NCI-H1092 (cell line): ENCODE measurements around the gene HOXA13.

Experiments used
- DNase-seq: peaks from one replicate; lab custom pipeline; 2025; lab: John Stamatoyannopoulos, UW

Gene HOXA13

DNA sequence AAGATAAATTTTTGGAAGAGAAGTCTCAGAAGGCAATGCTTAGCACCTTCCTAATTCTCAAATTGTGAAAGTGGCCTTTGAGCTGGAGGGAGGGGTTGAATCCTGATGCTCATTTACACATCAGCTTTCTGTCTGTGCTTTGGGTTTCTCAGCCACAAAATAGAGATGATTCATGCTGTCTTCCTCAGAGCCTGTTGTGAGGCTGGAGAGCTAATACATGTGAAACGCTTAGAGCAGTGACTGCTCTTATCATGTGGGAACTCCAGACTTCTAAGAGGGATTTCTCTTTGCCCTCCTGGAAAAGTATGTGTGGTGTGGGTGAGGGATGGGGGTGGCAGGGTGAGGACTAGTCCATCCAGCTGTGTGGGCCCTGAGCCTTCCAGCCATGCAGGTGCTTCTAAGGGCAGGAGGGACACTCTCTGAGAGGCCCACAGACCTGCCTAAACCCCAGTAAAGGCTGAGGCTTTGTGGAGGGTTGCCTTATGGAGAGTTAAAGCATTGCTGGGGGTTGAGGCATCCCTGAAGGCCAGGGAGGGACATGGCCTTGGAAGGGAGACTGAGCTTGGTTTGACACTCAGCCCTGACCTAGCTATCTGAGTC, 37.9 kb upstream of the HOXA13 start:
- DNase-seq: no peak

DNA sequence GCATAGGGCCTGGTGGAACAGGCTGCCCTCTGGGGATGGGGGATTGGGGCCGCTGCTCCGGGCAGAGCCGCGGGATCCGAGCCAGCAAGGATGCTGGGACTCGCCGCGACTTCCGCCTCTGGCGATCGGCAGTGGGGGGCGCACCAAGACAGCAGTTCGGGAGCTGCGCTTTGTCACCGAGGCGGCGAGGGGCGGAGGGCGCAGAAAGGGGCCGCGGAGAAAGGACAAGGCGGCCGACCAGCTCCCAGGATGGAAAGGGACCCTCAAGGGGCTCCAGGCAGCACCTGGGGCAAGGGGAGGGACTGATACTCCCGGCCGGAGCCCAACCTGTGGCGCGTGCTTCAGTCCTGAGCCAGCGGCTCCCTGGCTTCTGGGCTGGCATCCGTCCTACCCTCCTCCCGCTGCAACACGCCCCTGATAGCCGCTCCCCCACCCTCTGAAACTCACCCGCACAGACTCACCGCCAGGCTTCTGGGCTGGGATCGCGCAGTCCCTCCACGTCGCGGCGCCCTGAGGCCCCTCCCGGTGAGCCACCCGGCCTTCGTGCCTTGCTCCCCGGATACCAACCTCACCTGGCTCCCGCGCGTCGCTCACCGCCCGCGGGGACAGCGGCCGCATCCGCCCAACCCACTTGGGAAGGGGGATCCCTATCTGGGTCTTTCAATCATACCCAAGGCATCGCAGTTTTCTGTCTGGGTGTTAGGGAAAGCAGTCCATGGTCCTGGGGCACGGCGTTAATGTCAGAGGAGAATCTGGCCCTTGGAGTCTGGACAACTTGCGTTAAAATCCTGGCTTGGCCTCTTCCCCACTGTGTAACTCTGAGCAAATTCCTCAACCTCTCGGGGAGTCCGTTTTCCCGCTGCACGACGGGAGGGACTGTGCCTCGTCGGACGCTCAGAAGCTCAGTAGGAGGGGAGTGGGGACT, 35.8 kb upstream of the HOXA13 start:
- DNase-seq: peak; percentile 52

DNA sequence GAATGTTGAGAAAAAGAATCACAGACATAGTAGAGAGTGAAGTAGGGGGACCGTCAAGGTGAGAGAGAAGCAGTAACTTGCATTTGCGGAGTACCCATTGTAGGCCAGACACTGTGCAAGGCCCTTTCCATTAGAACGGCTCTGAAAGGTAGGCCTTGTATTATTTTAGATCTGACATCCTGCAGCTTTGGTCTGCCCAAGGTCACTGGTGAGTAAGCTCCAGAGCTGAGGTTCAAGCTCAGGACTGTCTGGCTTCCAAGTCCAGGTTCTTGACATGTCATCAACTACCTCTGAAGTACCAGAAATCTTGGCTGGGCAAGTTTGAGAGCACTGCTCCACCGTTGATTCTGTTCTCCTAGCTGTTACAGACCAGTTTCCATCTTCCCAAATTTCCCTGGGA, 29.6 kb upstream of the HOXA13 start:
- DNase-seq: no peak

DNA sequence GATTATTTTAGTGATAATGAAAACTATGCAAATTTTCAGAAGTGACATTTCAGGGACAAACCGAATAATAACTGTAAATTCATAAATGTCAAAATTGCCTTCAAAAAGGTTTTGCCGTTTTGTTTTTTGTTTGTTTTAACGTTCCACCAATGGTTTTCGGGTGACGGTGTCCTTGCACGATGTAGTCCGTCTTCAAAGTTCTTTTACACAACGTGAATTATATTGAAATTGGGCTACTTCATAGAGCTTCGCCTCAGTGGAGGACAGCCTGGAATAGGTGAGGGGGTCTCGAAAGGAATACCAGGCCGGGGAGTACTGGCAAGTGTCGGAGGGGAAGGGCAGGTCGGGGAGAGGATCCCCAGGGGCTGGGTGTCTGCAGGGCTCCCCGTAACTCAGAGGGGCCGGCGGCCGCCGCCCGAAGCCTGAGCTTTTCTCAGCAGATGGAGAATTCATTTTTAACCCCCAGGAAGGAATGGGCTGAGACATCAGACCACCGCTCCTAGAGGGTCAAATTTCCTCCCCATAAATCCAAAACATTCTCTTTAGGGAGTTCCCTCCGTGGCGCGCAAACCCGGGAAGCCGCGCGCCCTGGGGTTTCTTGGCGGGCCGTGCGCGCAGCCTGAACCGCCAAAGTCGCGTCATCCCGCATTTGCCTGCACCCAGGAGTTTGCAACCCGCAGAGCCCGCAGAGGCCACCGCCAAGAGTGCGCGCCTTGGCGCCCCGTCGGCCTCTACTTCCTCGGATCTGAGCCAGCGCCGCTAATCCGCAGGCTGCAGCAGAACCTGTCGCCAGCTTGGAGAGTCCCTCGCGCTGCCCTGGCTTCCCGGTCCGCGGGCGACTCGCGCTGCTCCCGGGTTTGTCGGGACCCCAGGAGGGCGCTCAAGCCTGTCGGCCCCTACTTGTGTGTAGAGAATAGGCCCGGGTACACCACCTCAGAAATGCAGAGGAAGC, 25.4 kb upstream of the HOXA13 start:
- DNase-seq: no peak

DNA sequence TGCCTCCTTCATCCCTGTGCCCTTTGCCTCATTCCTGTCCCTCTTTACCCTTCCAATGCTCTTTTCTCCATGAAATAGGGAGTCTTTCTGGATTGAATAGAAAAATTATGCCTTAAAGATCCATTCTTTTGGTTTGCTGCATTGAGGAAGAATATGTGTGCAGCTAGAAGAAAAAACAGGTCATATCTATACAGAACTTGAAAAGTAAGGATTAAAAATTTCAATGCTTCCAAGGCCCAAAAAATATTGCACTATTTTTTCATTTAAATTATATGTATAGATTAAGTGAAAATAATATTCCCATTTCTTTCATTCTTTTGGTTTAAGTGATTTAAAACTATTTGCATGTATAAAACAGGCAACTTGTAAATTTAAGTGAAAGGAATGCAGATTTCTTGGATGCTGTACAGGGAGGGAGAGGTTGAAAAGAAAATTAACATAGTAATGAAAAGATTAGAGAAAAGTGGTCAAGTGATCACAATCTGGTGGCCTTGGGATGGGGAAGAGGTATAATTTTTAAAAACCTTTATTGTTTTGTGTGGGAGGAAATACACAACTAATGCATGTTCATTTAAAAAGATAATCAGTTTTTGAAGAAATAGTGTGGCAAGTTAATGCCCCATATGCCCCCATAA, 24.2 kb upstream of the HOXA13 start:
- no peak for DNase-seq

DNA sequence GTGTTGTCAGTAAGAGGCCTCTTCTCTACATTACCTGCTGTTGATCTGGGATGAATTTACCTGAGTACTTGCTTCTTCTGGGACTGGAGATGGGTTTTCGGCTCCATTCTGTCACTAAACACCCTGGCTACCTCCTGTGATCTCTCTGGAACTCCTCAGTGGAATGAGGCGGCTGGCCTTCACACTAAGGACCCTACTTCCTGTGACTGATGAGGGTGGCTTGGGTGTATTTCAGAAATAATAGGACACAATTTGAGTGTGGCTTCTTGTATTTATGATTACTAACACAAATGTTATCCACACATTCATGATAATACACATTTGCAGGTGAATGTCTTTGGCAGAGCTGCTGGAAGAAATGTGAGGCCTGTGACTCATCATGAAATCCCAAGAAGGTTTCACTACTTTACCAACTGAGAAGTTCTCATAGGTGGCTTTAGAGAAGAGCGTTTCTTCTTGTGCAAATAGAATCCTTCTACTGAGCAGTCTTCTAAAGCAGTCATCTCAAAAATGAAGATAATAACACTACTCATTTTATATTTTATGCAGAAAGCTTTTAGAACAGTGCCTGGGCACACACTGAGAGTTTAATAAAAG, 21.4 kb upstream of the HOXA13 start:
- no peak for DNase-seq

DNA sequence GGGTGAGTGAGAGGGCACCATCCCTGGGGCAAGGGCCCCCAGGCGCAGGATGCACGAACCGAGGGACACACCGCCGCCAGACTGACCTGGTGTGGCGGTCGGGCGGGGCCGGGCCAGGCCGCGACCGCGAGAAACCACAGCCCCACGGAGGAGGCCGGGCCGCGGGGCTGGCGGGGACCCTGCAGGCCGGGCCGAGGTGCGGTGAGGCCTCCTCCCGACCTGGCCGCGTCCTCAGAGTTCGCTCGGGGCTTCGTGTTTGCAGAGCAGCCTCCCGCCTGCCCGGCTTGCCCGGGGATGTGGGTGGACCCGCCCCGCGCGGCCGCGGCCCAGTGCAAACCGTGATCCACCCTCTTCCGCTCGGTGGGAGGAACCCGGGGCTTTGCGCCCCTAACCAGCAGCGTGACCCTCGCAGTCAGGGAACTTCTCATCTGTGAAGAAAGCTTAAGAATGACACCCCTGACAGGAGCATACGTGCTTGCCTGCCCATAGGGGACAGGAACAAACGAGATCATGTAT, 20.6 kb upstream of the HOXA13 start:
- no peak for DNase-seq

DNA sequence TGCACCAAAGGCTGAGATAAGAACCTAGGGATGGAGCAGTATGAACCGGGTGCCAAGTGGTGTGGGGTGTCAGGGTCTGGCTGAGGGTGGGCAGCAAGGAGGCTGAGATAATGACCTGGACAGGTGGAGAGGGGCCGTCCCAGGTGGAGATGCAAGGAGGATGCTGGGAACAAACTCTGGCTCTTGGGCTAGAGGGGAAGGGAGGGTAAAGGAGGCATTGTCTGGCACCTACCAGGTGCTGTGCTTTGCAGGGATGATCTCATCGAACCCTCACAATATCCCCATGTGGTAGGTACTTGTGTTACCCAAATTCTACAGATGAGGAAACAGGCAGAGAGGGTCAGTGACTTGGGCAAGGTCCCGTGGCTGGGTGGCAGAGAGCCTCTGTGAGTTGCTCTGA, 19.9 kb upstream of the HOXA13 start:
- DNase-seq: no peak

DNA sequence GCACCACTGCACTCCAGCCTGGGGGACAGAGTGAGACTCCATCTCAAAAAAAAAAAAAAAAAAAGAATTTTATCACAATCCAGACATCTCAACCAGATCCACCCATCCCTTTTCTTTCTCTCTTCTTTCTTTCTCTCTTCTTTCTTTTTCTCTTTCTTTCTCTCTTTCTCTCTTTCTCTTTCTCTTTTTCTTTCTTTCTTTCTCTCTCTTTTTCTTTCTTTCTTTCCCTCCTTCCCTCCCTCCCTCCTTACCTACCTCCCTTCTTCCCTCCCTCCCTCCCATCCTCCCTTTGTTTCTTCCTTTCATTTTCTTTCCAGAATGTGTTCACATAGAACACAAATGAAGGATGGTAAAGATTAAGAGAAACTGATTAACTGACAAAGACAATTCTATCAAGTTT, 18.1 kb upstream of the HOXA13 start:
- DNase-seq: no peak

DNA sequence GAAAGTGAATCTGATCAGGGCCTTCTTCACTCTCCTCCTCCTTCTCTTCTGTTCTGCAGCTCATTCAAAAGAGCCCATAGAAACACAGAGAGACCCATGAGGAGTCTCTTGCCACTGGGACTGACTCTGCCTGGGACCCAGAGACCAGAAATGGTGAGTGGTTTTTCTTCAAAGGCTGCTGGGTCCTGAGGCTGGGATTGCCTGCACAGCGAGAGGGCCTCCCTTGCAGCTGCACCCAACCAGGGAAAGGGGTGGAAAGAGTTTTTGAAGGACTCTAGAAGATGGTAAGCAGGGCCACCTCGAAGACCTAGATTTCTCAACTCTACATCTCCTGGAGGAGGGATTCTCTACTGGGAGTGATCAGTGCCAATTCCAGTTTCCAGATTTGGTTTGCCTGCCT, 15.5 kb upstream of the HOXA13 start:
- DNase-seq: no peak

DNA sequence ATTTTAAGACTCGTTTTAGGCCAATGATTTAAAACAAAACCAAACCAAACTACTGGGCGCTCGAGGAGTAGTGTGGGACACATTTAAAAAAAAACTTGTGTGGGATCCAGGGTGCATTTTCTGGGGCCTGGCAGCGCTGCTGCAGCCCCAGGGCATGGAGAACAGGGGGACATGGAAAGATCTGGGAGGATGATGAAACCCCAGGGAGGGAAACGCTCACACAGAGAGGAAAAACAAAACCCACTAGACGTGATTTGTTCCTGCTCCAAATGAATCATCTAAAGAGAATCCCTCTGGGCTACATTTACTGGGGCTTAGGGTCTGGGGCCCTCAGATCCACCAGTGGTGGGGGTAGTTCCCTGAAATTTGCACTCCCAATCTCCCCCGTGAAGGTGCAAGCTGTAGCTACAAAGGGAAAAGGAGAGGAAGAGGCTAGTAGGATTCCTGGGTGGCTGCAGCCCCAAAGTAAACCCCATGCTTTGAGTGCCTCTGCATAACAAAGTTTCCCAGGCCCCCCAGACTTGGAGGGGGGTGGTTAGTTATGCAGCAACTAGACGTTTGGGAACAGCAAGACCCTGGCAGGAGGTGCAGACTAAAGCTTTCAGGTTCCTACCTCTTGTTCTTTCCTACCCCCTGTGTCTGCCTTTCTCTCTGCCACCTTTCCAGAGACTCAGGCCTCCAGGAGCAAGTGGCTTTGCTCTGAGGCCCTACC, 14.5 kb upstream of the HOXA13 start:
- no peak for DNase-seq

DNA sequence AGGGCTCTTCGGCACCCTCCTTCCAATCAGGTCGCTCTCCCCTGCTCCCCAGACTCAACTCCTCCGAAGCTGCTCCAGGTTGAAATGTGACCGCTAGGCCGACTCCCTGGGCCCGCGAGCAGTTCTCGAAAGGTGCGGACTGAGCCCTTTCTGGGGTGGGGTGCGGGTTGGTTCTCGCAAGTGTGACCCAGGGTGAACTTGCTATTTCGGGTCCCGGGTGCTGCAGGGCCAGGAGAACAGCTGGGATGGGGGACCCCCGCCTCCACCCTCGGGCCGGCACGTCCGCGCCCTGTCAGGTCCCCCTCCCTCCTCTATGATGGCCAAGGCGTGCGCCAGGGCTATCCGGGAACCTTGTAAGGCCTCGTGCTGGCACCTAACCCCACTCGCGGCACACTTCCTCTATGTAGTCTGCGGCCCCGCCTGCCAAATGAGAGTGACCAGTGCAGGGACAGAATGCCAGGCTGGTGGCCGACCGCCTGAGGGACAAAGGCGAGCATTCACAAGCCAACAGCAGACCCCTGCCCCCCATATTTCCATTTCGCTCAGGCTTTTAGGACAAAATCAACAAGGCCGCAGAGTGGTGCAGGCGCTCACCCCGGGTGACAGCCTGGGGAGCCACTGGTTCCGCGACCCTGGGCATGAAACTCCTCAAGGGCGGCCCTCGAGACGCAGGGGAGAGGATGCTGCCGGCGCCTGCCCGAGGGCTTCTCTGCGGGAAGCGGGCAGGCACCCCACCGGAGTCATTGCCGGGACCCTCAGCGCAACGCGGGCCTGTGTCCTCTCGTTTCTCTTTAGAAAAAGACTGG, 13.7 kb upstream of the HOXA13 start:
- no peak for DNase-seq

DNA sequence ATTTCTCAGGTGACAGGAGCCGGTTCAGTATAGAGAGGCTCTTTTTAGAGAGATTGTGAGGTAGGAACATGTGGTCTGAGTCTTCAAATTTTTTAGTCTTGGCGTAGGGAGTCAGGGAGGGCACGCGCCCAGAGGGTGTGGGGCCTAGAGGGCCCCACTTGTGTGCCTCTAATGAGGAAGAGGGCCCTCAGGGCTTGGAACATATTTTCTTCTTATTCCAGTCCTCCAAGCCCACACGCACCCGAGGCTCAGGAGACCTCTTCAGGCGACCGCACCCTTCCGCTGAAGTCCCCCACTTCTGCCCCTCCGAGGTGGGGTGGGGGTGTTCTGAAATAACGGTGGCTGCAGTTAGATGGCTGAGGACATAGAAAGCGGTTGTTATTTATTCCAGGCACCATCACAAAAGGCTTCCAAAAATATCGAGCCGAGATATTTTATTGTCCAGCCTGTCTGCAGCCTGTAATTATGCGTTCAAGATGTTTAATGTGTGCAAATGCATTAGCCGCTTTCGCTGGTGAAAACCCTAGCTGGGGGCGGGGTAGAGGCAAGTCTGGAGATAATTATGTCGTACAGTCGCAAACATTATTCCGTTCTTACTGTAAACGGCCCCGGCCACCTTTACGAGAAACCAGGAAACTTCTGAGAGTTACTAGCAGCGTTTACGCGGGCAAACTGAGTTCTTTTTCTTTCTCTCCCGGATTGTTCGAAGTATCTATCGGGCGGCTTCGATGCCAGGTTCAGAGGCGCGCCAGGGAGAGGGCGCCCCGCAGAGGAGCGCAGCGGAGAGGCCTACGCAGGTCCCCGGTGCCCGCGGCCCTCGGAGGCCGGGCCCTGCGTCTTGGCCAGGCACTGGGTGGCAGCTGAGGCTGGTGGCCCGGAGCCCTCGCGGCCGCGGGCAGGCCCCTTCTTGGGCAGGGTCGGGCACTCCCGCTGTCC, 12.9 kb upstream of the HOXA13 start:
- no peak for DNase-seq

DNA sequence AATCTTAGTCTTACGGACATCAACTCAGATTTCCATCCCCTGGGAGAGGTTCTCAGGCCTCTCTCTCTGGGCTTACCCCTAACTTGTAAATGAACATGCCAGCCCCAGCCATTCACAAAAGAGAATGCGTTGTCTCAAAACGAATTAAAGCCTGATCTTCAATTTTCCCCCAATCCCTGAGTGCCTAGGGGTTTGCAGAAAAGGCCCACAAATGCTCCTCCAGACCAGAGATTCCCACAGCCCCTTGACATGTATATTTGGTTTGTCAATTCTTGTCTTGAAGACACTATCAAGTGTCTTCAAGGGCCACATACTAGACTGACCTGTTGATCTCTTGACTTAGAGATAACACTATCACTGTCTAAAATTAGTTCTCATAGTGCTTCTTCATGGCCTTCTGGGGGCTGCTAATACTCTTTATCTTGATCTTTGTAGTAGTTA, 11.9 kb upstream of the HOXA13 start:
- no peak for DNase-seq

DNA sequence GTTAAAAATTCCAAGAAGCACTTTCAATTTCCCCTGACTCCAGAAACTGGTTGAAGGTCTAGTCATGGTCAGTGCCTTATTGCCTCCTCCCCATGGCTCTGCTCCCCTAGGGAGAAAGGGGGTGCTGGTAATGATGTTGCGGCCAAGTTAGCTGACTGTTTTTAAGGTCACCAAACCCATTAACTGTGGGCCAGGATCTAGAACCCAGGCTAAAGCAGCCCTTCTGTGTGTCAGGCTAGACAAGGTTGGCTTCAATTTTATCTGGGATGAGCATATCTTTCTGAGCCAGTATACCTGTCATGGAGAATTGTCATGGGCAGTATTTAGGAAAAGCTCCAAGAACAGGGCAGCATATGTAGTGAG, 11.2 kb upstream of the HOXA13 start:
- no peak for DNase-seq

DNA sequence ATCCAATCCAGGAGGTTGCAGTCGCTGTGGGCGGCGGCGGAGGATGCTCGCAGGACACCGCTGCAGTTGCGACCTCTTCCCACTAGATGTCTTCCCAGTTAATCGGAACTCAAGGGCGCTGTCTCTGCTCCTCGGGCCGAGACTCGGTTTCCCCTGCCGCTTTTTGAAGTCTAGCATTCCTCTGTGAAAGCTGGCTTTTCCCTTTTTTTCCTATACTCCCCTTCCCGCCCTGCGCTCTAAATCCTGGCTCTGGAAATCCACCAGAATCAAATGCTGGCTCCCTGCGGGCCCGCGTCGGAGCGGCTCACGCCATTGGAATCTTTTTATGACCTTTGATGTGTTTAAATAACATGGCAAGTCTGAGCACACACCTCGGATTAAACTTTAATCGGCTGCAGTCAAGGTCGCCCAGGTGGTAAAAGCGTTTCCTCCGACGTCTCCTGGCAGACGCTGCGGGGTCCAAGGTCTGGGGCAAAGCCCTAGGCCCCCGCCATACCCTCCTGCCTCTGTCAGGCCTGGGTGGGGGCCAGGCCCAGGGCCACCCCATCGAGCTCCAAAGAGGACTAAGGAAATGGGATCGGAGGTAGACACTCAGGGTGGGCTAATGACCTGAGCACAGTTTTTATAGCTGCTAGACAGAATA, 10.7 kb upstream of the HOXA13 start:
- DNase-seq: peak; percentile 6

DNA sequence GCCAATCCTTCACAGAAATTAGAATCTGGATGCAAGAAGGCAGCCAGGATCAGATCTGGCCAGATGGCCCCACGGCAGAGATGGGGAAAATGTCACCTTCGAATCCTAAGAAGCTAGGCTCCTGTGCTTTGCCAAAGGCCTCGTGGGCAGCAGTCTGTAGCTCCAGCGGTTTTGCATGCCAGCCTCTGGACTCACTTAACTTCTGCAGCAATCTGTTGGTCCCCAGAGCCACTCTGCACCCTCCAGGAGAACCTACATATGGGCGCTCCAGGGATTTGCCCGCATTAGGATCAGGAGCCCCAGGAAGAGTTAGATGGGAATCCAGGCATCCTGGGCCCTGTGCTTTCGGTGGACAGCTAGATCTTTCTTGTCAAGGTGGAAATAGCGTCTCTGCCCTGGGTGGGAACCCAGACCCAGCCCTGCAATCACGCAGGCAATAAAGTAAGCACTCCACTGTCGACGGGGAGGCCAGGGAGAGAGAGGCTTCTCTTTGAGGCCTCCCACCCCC, 10.1 kb upstream of the HOXA13 start:
- DNase-seq: no peak

DNA sequence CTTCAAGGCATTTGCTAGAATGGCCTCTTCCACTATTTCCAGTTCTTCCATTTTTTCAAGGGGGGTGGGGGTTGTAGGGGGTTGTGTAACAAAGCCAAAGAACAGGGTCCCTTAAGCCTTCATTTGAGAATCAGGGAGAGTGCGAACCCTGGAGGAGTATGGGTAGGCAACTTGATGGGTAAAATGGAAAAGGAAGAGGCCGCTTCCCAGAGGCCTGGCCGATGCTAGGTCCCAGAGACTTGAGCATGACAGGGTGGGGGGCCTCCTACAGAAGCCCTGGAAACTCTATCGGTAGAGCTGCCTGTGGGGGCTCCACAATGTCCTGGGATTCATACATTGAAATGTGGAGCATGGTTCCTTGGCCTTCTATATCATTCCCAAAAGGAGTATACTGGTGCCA, 9.1 kb upstream of the HOXA13 start:
- no peak for DNase-seq
